ENCODE measurements around the gene KPNA2.
A peak's percentile ranks its signal among the peaks of the same experiment; 100 is the strongest.
"Not testable (repeated sequence)": the region's sequence is repeated elsewhere in the genome, so short reads cannot be mapped to it uniquely, and the experiment has no call there.

Gene KPNA2

GRCh38 chr17:68035523-68036303 lies at the start of gene KPNA2:
KPNA2 (plus strand) TSS chr17:68035735; CDS start chr17:68037133, 1,398 bp downstream.
- DNase-seq (ENCODE audit: low read depth), result peak; percentile 79

DNA sequence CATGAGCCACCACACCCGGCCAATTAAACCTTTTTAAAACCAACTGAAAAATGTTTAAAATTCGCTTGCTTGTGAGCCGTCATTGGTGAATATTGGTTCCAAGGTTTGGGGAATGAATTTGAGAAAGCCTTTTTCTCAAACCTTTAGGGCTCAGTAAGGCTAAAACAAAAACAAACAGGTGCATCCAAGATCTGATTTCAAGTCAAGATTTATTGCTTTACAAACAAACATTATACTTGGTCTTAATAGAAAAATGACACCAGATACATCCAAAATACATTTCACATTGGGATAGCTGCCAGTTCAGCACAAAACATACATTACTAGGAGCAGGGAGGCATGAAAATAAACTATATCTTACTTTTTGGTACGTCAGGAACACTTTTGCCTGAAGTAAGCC lies 44.6 kb upstream of the KPNA2 start:
- no peak for DNase-seq (ENCODE audit: low read depth)

- no peak for DNase-seq (ENCODE audit: low read depth)
Measured at GRCh38 chr17:67992548-67993152, 42.9 kb upstream of the KPNA2 start.

GRCh38 chr17:67993153-67993997 lies 42.2 kb upstream of the KPNA2 start:
- peak; percentile 51 for DNase-seq (ENCODE audit: low read depth)

DNA sequence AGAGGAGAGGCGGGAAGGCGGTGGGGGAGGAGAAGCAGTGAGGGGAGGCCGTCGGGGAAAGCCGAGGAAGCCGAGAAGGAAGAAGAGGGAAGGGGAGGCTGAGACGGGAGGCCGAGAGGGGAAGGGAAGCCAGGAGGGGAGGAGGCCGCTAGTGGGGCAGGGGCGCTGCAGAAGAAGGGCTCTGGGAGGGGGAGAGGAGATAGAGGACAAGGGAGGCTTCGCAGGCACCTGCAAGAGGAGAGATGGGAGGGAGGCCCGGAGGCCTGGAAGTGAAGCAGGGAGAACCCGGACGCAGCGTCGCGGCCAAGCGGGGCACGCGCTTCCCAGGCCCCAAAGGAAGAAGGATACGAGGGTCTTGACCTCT lies 41.6 kb upstream of the KPNA2 start:
- no peak for DNase-seq (ENCODE audit: low read depth)

- no peak for DNase-seq (ENCODE audit: low read depth)
Measured at GRCh38 chr17:67994817-67995569, 40.5 kb upstream of the KPNA2 start.

DNA sequence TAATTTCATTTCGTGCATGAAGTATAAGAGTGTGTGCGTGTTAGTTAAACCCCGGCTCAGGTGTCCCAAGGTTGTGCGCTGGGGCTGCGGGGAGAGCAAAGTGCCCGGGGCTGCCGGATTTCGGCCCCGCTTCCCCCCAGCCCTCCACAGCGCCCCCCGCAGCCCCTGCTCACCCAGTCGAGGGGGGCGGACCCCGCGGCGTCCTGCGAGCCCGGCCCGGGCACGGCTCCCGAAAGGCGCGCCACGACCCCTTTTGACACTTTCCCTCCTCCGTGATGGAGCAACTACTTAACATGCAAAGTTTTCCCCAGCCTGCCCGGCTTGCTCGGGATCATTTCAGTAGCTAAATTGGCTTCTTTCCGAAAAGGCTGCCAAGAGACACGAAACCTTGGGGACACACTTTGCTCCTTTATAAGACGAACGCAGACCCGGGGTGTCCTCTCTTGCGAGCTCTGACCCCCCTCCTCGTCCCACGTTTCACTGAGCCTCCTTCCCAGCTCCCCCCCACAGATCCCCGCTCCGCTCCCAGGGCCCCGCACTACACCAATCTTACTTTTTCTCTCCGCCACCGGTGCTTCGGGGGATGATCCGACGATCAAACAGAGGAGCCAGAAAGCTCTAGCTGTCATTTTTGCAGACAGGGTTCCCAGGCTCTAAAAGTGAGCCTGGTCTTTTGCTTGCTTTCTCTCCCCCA lies 39.8 kb upstream of the KPNA2 start:
- no peak for DNase-seq (ENCODE audit: low read depth)

- DNase-seq (ENCODE audit: low read depth), result not testable (repeated sequence)
Measured at GRCh38 chr17:67996301-67997171, 39.0 kb upstream of the KPNA2 start, which contains the start of gene C17orf58. C17orf58 (minus strand) TSS chr17:67996469; CDS start chr17:67996198, 271 bp downstream.

DNA sequence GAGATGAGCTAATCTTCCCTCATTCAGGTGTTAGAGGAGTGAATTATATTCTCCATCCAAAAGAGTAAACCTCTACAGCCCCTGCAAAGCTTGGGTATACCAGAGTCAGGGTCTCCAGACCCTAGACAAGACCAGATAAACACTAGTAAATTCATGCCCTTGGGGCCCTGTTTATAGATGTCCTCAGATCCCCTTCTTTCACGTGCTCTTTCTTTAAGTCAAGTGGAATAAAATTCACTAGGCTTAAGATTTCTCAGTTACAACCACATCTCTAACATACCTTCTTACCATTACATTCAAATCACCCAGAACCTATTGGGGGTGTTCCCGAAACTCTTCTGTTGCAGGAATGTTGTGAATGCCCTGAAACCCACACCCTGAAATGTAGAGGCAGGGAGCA lies 37.1 kb upstream of the KPNA2 start:
- no peak for DNase-seq (ENCODE audit: low read depth)

DNA sequence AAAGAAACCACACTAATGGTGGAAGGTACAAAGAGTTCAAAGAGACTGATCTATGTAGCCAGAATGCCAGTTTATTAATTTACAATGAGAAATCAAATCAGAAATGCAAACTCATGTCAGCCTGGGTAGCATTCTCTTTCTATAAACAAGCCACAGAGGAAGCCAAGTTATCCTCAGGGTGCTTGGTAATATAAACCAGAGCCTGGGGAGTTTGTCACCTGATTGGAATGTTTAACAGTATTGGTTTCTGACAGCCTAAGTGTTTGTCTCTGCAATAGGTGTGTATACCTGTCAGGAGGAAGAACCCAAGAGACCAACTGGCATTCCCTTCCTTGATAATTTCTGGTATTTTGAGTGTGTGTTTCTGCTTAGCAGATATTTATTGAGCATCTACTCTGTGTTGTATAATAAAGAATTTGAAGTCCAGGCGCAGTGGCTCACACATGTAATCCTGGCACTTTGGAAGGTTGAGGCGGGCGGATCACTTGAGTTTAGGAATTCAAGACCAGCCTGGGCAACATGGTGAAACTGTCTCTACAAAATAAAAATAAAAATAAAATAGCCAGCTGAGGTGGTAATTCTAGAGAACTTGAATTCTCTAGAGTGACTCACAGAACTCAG lies 36.1 kb upstream of the KPNA2 start:
- DNase-seq (ENCODE audit: low read depth), result no peak

DNA sequence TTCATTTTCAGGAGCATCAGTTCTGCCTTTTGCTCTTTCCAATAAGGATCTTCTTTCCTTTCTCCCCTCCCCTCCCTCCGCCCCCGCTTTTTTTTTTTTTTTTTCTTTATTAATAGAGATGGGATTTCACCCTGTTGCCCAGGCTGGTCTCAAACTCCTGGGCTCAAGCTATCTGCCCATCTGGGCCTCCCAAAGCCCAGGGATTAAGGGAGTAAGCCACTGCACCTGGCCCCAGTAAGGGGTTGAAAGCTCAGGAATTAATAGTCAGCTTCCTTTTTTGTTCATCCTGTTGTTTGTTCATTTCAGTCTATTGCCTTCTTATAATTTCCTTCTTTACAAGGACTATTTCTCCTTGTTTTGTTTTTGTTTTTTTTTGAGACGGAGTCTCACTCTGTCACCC lies 31.3 kb upstream of the KPNA2 start:
- no peak for DNase-seq (ENCODE audit: low read depth)

DNA sequence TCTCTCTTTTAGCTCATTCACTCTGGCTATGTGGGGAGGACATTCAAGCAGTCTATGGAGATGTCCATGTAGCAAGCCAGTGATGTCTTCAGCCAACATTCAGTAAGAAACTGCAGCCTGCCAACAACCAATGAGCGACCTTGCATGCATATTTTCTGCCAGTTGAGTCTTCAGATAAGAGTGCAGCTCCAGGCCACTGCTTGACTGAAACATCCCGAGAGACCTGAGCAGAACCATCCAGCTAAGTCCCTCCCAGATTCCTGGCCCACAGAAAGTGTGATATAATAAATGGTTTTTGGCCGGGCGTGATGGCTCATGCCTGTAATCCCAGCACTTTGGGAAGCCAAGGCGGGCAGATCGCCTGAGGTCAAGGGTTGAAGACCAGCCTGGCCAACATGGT lies 28.7 kb upstream of the KPNA2 start:
- DNase-seq (ENCODE audit: low read depth), result no peak

DNA sequence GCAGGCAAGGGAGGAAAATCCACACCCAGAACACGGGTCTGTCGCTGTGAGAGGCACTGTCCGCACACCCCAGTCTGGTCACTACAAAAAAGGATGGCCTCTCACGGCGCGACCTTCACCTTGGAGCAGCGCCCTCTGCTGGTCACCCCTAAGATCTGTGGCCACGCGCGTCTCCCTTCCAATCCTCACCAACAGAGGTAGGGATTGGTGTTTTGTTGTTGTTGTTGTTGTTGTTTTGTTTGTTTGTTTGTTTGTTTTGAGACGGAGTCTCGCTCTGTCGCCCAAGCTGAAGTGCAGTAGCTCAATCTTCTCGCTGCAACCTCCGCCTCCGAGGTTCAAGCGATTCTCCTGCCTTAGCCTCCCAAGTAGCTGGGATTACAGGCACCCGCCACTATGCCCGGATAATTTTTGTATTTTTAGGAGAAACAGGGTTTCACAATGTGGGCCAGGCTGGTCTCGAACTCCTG lies 24.3 kb upstream of the KPNA2 start:
- DNase-seq (ENCODE audit: low read depth), result peak; percentile 55

GRCh38 chr17:68013385-68013784 lies 22.1 kb upstream of the KPNA2 start:
- no peak for DNase-seq (ENCODE audit: low read depth)

- no peak for DNase-seq (ENCODE audit: low read depth)
Measured at GRCh38 chr17:68015081-68015723, 20.3 kb upstream of the KPNA2 start.

- no peak for DNase-seq (ENCODE audit: low read depth)
Measured at GRCh38 chr17:68016838-68017237, 18.7 kb upstream of the KPNA2 start.

DNA sequence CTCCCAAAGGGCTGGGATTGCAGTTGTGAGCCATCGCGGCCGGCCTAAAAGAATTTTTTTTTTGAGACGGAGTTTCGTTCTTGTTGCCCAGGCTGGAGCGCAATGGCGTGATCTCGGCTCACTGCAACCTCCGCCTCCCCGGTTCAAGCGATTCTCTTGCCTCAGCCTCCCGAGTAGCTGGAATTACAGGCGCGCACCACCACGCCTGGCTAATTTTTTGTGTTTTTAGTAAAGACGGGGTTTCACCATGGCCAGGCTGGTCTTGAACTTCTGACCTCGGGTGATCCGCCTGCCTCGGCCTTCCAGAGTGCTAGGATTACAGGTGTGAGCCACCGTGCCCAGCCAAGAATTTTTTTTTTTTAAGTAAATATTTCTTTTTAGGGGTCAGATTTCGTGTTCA lies 17.0 kb upstream of the KPNA2 start:
- not testable (repeated sequence) for DNase-seq (ENCODE audit: low read depth)

DNA sequence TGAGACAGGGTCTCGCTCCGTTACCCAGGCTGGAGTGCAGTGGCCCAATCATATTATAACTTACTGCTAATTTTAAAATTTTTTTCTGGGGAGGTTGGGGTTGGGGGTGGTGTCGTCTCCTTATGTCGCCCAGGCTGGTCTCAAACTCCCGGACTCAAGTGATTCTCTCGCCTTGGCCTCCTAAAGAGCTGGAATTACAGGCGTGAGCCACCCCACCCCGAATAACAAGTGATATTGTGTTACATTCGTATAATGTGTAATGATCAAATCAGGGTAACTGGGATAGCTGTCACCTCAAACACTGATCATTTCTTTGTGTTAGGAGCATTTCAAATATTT lies 16.2 kb upstream of the KPNA2 start:
- DNase-seq (ENCODE audit: low read depth), result no peak

DNA sequence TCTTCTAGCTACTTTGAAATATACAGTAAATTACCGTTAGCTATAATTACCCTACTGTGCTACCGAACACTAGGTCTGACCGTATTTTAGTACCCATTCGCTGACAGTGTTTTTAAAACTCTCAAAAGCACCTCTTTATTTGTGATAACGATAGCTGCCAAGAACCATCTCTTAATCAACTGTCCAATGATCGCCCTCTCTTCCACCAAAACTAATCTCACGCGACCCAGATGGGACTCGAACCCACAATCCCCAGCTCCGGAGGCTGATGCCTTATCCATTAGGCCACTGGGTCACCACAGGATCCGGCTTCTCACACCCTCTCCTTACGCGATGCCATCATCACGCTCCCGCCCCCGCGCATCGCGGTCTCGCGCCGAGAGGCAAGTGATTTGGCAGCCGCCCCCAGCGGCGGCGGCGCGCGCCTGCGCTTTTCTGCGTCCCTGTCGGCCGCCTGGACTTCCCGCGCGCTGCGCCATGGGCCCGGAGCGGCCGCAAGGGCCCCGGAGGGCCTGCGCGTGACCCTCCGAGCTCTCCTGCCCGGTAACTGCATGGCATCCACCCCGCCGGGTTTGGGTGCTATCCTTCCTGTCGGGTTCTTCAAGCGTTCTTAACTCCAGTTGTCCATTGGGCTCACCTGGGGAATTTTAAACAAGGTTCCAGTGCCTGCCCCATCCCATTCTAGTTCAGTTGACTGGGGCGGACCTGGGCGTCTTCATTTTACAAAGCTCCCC lies 15.7 kb upstream of the KPNA2 start:
- peak; percentile 96 for DNase-seq (ENCODE audit: low read depth)

Measured in activated T-cell treated with anti-CD3 and anti-CD28 coated beads for 1 hour (primary cell).